Measurements from ENCODE around the gene DHX15.

The DHX15 gene

DNA sequence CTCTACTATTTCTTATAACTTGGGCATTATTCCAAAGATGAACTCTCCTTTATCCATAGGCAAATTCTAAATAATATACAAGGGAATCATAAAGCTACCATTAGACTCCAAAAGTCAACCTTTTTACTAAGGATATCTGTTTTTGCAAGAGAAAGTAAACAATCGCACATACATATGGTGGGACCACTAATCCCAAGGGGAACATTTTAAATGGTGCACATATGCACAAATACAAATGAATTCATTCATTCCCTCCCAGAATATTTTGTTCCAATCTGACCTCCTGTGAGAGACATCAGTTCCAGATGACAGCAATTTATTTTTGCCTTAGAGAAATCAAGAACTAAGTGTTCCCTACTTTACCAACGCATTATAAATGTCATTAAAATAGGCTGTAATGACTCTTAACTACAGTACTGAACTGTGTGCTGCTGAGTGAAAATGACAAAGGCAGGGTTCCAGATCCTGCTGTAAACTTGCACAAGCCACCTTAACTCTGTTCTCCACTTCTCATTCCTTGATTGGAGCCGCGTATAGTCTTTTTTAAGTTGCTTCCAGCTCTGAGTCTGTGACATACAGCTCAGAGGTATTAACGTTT, 2.0 kb downstream of the DHX15 start:
- no peak for DNase-seq (ENCODE audit: low read depth)

DNA sequence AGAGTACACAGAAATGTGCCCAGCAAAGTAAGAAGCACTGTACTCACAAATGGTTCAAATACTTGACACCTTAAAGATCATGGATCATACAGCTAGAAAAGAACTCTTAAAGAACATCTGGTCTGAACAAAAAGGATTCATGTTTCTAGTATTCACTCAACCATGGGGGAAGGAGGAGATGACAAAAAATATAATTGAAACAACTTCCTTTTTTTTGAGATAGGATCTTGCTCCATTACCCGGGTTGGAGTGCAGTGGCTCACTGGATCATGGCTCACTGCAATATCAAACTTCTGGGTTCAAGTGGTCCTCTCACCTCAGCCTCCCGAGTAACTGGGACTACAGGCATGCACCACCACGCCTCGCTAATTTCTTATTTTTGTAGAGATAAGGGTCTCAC, 6.0 kb downstream of the DHX15 start:
- no peak for DNase-seq (ENCODE audit: low read depth)

DNA sequence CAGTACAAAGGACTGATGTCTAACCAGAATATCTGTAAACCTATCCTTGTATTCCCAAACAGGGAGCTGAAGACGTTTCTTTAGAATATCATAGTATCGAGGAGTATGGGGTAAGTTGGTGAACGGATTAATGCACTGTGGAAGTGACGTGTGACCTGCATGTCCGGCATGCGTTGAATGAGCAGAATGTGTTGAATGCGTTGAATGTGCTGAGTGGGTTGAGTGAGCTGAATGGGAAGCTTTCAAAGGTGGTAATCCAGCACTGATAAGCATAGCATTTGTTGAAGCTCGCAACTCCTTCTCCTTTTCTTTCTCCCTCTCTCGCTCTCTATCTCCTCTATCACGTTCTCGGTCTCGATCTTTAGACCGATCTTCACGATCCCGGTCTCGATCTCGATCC, 8.1 kb downstream of the DHX15 start:
- no peak for DNase-seq (ENCODE audit: low read depth)

DNA sequence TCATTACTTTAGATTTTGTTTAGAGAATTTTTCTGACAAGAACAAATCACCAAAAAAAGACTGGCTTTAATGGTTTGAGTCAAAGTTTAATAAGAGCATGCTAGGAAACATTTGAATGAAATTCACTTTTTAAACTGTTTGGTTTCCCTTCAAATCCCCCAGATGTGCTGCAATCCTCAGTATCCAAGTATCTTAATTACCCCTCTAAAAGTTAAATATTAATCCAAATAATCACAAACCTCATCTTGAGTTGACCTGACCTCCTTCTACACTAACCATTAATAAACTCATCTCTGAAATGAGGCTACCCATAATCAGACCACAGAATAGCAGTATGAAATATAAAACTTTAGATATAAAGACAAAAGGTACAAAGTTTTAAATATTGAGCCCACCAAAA, 10.1 kb downstream of the DHX15 start:
- no peak for DNase-seq (ENCODE audit: low read depth)

DNA sequence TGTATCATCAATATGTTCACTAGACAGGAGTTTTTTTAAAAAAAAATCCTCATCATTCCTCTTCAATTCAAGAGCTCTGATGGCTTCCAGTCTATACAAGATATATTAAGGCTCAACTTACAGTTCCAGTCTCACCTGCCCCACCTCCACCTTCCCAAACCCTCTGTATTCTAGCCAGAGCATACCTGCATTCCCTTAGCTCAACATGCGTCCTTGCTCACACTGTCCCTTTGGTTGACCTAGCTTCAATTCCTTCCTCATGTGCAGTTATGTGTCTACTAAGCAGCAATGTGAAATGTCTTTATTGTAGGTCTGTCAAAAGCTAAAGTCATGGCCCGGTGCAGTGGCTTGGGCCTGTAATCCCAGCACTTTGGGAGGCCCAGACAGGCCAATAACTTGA, 10.8 kb downstream of the DHX15 start:
- DNase-seq (ENCODE audit: low read depth): no peak

DNA sequence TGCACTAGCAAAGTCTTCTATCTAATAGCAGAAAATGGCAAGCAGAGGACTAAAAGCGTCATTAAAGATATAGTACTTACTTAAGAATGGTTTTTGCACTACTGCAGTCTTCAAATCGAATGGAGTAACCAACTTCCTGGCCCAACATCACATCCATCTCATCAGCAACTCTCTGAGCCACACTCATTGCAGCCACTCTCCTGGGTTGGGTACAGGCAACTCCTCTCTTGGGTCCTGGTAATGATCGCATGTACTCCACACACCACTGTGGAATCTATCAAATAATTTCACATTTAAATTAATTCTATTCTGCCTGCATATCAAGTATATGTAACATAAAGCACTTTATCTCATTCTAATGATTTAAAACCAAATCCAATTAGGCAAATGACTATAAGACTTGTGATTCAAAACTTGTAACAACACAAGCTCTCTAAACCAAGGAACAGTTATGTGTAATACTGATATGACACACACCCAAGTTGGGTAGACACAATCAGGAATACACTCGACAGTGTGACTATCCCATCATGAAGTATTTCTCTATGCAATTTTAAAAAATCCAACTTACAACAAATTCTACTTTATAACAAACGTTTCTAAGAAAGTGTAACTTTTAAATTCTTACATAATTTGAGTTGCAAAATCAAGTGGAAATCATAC, 13.6 kb downstream of the DHX15 start:
- DNase-seq (ENCODE audit: low read depth): no peak

DNA sequence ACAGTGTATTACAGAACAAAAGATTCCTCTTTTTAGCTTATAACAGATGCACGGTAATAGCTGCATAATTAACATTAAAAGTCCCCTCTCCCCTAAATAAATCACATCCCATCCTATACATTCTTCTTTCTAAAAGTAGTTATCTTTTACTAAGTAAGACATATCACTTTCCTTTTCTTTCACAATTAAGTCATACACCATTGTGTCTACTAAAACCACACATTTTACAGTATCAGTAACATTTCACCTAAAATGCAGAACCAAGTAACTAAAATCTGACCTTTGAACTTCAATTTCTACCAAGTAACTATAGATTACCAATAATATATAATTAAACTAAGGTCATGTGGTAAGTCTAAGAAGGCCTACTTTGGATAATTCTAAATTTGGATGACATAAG, 14.2 kb downstream of the DHX15 start:
- DNase-seq (ENCODE audit: low read depth): no peak

DNA sequence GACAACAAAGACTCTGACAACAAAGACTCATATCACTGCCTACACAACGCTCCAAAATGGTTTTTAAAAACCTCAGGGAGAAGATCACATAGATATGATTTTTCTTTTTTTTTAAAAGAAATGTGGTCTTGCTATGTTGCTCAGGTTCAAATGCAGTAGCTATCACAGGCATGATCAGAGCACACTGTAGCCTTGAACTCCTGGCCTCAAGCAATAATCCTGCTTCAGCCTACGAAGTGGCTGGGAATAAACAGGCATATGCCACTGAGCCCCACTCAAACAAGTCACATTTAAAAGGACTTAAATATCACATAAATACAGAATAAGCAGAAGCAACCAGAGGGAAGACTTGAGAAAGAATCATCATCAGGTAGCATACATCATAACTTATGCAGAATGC, 14.7 kb downstream of the DHX15 start:
- DNase-seq (ENCODE audit: low read depth): no peak

DNA sequence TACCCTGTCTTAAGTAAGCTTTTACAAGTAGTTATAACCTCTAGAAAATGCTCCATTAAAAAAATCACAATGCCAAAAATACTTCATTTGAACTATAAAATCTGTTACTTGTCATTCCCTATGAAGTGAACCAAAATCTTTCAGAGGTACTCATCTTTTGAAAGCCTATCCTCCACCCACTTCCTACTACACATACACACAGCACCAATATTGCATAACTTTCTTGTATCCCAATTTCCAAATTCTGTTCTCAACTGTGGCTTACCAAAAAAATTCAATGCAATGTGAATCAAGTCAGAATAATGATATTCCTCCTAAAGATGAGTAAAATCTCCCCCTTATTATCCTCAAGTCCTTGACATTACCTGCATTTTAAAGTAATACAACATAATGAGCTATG, 15.9 kb downstream of the DHX15 start:
- no peak for DNase-seq (ENCODE audit: low read depth)

DNA sequence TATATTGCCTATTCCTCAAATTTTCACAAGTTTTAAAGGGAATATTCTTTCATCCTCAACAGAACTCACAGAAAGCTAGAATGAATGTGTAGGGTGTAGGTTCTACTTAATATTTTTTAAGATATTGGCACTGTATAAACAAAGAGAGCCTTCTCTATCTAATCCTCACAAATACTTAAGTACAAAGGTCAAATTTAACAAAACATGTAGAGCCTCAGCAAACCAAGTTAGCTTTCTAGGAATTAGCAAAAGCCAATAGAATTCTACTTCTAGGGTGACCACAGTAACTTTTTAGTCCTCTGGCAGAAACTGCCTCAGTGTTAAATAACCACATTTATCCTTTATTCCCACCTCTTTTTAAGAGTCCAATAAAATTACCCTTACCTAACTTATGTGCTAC, 19.3 kb downstream of the DHX15 start:
- DNase-seq (ENCODE audit: low read depth): no peak

DNA sequence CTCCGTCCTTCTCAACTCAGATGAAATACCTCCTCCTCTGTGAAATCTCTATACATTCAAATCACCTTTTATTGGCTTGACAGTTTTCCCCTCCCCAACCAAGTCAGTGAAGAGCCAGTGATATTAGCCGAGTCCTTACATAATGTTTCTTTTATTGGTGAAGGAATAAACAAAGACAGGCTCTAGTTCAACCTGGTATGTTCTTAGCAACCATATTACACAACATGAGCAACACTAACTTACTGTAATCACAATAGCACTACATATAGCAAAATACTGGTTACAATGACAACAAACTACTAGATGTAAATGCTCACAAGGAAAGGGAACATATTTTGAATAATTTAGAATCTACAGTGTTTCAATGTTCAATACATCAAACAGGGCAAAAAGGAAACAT, 19.9 kb downstream of the DHX15 start:
- peak; percentile 44 for DNase-seq (ENCODE audit: low read depth)

DNA sequence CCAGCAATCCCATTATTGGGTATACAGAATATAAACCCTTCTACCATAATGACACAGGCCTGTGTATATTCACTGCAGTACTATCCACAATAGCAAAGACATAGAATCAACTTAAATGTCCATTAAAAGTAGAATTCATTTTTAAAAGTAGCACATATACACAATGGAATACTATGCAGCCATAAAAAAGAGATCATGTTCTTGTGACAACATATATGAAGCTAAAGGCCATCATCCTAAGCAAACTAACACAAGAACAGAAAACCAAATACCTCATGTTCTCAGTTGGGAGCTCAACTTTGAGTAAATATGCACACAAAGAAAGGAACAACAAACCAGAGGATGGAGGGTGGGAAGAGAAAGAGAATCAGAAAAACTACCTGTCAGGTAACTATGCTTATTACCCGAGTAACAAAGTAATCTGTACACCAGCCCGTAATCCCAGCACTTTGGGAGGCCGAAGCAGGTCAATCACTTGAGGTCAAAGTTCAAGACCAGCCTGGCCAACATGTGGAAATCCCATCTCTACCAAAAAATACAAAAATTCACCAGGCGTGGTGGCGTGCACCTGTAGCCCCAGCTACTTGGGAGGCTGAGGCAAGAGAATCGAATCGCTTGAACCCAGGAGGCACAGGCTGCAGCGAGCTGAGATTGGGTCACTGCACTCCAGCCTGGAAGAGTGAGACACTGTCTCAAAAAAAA, 22.8 kb downstream of the DHX15 start:
- no peak for DNase-seq (ENCODE audit: low read depth)

DNA sequence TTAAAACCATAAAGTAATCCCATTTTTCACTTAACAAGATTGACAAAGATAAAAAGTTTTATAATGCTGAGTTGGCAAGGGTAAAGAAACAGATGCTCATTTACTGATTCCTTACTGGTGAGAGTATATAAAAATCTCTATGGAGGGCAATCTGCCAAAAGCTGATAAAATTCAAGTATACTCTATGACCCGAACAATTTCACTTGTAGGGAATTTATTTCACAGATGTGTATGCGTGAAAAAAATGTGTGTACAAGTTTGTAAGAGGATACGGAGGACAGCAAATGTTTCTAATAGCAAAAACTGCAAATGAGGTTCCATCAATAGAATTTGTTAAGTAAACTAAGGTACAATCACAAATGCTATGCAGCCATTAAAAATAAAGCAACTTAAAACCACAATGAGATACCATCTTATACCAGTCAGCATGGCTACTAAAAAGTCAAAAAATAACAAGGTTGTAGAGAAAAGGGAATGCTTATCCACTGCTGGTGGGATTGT, 23.4 kb downstream of the DHX15 start:
- DNase-seq (ENCODE audit: low read depth): peak; percentile 20

DNA sequence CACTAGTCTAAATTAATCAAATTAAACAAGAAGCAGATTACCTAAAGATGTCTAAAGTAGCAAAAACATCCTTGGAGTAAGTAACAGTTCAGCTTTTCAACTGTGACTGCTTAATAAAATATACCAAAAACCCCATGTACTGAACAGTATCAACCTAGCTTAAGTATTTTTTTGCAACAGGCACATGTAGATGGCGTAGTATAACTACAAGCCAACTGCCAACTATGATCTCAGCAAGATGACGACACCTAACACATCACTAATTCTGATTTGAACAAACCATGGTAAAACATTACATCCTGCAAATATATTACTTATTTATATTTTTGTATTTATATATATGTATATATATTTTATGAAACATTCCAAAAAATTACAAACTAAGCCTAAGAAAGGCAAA, 24.5 kb downstream of the DHX15 start:
- peak; percentile 71 for DNase-seq (ENCODE audit: low read depth)

DNA sequence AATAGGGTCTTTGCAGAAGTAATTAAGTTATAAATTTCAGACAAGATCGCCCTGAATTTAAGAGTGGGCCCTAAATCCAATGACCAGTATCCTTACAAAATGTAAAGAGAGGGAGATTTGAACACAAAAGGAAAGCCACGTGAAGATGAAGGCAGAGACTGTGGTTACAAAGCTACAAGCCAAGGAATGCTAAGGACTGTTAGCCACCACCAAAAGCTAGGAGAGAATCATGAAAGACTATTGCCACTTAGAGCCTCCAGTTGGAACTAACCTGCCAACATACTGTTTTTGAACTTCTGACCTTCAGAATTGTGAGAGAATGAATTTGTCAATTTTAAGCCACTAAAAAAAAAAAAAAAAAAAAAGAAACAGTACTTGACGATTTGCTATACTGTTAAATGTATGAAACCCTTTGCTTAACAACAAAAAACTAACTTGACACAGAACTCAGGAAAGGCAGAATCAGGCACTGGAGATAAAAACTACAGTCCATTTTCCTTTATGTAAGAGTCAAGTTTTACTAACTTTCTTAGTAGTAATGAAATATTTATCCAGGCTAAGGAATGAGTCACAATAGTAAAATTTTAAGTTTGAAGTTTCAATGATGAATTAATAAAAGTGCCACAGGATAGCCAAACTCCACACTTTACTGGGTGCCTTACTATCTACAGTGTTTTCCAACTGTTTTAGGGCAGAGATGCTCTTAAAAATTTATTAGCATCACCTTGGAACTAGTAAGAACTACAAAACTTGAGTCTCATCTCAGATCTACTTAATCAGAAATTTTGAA, 25.1 kb downstream of the DHX15 start:
- DNase-seq (ENCODE audit: low read depth): no peak

DNA sequence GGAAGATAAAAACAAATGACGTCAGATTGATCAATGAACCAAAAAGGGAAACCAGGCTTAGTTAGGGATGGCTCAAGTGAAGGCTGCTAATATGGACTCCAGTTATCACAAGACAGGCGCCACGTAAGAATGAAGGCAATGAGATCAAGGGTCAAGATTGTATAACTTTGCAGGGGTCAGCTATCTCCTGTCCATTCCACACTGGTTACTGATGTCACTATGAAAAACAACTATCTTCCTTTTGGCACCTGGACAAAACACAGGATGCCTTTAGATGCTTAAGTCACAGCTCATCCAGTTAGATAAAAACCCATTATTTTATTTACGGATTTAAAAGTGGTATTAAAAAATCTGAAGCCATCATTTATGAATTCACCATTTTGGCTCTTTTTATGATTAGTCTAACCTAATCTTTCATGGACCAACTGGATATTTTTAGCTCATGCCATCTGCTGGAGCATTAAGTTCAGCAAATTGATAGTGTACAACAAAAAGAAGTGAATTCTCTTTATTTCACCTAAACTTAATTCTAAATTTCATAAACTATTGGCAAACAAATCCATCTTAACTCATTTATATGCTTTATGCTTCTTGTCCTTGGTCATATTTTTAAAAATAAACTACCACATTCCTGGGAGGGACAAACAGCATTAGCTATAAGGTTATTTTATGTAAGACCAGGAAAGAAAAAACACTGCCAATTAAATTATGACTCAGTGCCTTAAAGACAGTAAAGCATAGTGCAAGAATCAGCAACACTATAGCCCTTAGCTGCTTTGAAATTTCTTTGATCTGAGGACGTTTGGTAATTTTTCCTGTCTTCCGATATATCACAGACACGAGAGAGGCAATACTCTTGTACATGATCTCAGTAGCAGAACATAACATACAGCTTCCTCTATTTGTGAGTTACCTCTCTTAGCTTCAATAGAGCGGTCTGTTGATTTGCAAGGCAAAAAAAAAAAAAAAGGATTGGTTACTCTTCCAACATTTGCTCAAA, 27.0 kb downstream of the DHX15 start:
- peak; percentile 27 for DNase-seq (ENCODE audit: low read depth)

DNA sequence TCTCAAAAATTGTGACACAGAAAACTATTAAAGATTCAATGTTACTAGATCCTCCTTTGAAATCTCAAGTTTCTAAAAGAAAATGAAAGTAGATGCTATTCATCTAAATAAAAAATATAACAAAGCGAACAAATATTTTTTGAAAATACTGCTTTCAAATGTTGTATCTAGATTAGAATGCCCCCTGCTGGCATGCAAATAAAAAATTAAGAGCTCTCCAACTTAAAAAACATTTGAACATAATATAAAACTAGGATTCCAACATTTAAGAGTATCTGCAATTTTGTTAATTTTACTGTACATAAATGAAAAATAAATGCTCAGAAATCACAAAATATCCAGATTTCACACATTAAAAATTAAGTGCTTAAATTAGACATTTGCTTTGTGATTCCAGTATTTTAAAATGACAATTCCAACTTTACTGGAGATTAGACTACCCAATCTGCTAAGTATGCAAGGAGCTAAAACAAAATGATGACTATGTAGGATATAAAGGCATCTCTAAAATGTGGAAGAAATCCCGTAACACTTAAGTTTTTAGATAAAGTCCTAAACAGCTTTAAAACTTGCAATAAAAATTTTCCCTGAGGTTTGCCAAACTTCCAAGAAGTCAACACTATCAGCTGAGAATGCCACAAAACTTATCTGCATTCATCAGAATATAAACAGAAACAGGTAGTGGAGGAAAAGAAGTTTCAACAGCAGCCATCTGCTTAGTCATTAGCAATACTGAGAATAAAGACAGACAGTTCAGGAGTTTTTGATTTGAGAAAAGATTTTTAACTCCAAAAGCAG, 32.7 kb downstream of the DHX15 start:
- DNase-seq (ENCODE audit: low read depth): peak; percentile 91

DNA sequence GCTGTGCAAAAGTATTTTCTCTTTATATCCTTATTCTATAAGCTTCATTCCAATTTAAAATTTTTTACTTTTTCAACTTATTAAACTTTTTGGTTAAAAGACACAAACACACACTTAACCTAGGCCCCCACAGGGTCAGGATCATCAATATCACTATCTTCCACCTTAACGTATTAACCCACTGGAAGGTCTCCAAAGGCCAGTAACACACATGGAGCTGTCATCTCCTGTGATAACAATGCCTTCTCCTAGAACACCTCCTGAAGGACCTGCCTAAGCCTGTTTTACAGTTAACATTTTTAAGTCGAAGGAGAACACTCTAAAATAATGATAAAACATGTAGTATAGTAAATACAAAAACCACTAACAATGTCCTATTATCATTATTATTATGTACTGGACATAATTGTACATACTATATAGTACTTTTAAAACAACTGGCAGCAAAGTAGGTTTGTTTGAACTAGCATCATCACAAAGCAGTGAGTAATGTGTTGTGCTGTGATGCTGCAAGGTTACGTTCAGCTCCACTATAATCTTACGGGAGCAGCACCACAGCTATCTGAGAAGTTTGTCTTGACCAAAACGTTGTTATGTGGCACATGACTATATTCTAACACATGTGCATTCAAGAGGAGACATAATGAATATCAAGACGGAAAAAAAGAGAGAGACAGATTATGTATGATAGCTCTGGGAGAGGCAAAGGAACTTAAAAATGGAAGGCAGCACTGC, 33.7 kb downstream of the DHX15 start:
- peak; percentile 67 for DNase-seq (ENCODE audit: low read depth)

DNA sequence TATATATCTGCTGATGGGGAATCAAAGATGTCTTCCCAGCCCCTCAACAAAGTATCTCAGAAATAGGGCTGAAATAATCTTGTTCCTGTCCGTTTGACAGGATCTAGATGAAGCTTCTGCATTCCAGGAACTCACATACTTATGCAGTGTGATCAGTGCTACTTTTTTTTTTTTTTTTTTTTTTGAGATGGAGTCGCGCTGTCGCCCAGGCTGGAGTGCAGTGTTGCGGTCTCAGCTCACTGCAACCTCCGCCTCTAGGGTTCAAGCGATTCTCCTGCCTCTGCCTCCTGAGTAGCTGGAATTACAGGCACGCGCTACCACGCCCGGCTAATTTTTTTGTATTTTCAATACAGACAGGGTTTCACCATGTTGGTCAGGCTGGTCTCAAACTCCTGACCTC, 36.4 kb downstream of the DHX15 start:
- DNase-seq (ENCODE audit: low read depth): peak; percentile 28

Measured in amniotic epithelial cell (primary cell).